ENCODE measurements around the gene NTN1. TPM values are rescaled to one million over a fixed set of nuclear protein-coding genes. Genes with fewer than 3 reads are reported as not detected.

Gene NTN1
- polyA plus RNA-seq, 1 donor, result 4.4 TPM

DNA sequence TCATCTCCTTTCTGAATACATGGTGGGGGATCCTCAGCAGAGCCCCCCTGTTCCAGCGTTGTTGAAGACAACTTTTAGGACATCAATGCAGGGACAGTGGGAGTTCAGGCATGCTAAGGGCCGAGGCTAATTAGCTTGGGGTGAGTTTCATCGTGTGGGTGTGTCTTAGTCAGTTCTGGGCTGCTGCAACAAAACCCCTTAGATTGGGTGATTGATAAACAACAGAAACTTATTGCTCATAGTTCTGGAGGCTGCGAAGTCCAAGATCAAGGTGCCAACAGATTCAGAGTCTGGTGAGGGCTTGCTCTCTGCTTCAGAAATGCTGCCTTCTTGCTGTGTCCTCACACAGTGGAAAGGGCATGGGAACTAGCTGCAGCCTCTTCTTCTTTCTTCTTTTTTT lies 214.0 kb downstream of the NTN1 start:
- no peak for DNase-seq

DNA sequence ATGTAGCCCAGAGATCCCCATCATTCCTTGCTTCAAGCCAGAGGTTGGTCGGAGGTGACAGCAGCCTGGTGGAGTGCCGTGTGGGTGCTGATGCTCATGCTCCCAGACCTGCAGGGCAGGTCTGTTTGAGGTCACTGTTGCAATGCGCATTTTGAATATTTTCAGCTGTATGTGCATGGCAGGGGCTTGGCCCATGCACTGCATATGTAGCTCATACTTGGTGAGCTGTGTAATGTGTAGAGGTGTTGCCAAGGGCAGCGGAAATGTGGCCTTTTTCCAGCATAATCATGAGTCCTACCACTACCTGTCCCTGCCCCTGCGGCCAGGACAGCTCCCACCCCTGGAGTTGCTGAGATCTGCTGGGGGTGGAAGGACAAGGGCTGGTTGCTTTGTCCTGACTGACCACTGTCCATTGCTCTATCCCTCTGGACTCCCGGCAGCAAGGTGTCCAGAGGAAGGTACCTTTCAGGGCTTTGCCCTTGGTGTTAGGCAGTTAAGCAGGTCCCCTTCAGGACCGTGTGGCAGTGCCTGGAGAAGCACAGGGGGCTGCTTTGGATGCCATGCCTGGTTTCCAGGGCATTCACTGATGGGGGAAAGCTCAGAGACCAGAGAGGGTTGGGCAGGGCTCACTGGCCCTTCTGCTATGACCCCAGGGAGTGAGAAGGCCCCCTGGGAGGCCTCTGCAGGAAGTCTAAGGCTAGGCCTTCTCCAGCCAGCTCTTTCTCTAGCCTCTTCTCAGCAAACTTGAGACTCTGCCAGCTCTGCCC lies 215.2 kb downstream of the NTN1 start:
- DNase-seq, result no peak

DNA sequence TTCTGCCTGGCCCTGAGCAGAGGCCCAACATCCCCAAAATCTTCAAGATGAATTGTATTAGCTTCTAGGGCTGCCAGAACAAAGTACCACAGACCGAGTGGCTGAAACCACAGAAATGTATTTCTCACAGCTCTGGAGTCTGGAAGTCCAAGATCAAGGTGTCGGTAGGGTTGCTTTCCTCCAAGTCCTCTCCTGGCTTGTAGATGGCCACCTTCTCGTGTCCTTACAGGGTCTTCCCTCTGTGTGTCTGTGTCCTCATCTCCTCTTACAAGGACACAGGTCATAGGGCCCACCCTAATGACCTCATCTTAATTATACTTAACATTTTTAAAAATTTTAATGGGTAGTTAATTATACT lies 215.7 kb downstream of the NTN1 start:
- DNase-seq, result no peak

DNA sequence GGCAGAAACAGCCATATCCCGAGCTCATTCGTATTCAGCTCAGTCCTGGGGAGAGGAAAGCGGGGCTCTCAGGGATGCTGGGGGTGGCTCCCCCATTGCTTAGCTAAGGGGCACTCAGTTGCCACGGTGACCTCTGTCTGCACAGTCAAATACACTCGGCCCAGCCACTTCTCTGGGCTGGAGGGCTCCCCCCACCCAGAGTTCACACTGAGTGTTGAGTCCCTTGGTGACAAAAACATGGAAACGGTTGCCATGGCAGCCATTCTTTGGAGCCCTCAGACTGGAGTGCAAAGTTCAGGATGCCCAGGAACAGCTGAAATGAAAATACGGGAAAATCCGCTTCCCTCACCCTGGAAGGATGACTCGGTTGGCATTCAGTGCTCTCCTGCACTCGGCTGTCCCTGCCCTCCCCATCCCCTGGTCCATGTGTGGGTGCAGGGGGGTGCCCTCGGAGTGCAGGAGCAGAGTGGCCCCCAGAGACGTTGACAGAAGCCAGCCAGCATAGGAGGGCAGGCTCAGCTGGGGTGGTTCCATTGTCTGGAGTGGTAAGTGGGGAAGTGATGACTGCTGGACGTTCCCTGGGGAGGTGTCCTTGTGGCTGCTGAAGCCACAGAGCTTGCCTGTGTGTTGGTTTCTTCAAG lies 216.5 kb downstream of the NTN1 start:
- DNase-seq, result no peak

DNA sequence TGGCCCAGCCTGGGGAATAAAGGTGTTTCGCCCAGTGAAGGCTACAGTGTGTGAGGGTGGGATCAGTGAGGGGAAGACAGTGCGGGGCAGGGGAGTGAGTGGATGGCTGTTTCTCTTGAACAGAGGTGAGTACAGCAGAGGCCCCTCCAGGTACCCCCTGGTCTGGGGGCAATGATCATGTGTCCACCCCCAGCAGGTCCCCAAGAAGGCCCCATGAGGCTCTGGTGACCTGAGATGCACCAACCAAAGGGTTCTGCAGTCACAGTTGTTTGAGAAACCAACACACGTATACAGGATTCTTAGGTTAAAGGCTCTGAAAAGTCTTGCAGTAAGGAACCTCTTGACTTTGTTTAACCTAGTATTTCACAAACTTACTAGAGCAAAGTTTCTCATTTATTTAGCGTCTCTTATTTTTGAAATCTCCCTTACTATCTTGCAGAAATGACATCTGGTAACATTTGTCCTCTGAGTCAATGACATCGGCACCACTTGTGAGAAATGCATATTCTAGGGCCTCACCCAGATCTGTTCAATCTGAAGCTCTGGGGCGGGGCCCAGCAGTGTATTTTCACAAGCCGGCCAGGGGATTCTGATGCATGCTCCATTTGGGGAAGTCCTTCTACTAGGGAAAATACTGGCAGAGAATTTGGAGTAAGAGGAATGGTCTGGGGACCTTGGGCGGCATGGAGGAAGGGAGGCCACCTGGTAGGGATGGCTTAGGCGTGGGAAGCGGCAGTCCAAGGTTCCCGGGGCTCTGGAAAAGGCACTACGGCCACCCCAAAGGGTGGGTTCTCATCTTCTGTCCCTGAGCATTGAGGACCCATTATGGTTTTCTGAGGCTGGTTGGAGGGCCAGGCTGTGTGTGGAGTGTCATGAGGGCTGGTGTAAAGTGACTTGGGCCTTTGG lies 217.3 kb downstream of the NTN1 start:
- no peak for DNase-seq

DNA sequence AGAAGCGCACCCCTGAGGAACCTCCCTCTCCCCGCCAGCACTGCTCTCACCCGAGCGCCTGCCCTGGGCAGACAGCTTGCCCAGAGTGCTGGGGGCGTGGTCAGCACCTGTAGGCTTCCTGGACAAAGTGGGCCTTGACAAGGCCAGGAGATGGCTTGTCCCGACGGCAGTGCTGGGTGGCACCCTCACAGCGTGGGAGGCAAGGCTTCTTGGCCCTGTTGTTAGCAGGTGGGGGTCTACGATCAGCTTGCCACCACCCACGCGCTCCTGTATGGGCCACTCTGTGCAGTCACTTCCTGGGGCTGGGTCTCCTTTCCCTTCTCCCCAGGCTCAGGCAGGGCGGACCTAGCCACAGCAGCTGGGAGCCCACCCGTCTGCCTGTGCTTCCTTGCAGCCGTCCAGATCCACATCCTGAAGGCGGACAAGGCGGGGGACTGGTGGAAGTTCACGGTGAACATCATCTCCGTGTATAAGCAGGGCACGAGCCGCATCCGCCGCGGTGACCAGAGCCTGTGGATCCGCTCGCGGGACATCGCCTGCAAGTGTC lies 218.0 kb downstream of the NTN1 start:
- DNase-seq, result no peak

DNA sequence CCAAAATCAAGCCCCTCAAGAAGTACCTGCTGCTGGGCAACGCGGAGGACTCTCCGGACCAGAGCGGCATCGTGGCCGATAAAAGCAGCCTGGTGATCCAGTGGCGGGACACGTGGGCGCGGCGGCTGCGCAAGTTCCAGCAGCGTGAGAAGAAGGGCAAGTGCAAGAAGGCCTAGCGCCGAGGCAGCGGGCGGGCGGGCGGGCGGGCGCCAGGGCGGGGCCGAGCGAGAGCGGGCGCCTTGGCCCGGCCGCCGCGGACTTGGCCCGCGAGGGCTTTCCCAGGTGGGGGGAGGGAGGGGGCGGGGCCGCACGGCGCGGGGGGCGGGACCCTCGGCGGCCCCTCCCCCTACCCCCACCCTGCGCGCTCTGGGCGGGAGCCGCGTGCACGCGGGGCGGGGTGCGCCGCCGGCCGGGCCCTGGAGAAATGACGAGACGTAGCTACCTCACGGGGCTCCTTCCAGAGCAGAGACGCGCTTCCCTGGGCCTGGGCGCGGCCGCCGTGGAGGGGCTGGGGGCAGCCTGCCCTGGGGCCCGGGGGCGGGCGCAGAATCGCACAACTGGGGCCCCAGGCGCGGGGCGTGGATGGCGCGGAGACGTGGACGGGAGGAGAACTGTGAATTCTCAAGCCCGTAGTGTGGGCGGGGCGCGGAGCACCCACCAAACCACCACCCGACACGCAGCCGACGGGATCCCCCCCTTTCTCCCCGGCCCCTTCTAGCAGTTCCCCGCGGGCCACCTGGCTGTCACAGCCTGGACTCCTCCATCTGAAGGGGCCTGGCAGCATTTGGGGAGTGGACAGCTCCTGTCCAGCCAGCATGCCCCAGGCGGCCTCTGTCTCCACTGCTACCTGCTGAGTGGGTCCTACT lies 218.7 kb downstream of the NTN1 start:
- peak; percentile 76 for DNase-seq

DNA sequence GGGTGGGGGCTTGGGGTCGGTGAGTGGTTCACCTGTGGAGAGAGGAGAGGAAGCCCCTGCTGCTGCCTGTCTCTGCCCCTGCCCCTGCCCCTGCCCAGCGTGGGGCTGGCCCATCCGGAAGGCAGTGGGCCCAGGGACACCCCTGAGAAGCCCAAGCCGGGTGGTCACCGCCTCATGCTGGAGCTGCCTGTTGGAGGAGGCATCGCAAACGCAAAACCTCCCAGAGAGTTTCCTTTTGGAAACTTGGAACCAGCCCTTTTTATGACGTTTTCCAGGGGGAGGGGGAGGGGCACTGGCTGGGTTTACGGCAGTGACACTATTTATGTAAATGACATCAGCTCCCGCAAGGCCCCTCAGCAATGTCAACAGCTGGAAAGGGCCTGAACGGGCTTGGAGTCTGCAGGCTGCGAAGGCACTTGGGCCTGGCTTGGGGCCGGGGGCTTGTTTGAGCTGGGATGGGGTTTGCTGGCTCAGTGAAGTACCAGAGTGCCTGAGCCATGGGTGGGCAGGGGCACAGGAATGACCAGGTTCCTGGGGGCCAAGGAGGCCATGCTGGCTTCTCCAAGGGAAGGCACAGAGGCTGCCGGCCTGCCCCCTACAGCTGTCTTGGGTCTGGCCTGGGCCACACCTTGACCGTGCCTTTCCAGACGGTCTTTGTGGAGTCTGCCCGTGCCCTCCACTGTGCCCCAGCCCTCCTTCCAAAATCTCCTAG lies 219.5 kb downstream of the NTN1 start:
- DNase-seq, result peak; percentile 92

DNA sequence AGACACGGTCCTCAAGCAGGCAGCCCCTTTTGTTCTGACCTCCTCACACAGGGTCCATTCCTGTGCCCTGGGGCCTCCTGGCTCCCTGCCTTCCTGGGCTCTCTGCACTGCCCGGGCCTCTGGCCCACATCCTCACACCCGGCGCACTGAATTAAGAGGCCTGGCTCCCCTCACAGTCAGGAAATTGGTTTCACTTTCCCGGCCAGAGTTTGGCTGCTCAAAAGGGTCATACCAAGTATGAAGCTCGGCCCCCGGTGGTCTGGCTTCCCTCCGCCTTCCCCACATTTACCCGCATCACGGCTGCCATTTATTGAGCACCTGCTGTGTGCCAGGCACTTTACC lies 220.0 kb downstream of the NTN1 start:
- DNase-seq, result peak; percentile 77

DNA sequence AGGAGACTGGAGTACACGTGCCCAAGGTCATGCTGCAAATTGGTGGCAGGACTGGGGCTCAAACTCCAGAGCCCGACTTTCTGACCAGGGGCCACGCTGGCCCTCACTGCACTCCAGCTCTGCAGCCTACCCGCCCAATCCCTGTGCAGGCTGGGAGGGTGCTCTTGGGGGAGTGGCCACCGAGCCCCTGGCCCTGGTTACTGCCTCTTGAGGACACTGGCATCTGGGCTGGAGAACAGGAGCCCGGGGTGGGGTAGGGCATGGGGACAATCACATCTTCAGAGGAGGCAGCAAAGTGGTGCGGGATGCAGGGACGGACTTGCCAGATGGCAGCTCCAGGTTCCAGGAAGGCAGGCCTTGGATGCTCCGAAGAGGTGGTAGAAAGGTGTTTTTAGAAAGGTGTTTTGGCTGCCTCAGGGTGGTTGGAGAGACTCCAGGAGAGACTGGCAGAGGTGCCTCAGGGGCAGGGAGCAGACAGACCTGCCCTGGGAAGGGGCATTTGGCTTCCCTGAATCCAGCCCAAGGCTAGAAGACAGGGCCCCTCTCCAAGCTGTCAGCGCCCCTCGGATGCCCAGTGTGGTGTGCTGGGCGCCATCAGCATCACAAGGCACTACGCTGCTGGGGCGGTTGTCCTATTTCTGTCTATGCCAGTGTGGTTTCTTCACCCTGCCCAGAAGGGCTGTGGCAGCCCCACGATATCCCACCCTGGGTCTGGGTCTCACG lies 220.6 kb downstream of the NTN1 start:
- DNase-seq, result no peak

DNA sequence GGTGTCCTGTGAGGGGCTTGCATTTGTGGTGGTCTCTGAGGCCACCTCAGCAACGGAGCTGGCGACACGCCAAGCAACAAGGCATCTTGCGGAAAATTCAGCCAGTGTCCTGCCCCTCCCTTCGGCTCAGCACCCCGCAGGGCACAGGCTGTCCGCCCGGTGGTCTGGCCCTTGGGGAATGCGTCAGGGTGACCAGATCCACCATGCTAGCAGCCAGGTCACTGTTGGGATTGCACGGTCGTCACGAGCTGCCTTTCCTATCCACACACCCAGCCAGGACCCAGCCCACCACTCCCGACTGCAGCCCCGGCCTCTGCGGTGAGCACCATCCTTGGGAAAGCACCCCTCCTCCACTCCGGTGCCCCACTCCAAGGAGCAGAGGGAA lies 221.2 kb downstream of the NTN1 start:
- no peak for DNase-seq

DNA sequence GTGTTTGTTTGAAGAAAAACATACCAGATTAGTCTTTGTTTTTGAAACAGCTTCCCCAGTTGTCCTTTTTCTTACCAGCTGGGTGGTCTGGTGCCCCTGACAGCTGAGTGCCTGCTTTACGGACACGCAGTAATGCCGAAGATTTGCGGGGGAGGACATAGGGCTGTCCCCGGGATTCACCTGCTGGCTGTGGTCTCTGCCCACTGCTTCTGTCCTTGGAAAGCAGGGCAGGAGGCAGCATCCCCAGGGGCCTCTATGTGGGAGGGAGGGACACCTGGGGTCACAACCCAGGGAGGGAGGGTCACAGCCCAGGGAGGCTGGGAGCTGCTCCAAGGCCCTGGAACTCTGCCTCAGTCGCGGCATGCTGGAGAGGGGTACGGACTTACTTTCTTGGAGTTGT lies 221.7 kb downstream of the NTN1 start:
- DNase-seq, result no peak

DNA sequence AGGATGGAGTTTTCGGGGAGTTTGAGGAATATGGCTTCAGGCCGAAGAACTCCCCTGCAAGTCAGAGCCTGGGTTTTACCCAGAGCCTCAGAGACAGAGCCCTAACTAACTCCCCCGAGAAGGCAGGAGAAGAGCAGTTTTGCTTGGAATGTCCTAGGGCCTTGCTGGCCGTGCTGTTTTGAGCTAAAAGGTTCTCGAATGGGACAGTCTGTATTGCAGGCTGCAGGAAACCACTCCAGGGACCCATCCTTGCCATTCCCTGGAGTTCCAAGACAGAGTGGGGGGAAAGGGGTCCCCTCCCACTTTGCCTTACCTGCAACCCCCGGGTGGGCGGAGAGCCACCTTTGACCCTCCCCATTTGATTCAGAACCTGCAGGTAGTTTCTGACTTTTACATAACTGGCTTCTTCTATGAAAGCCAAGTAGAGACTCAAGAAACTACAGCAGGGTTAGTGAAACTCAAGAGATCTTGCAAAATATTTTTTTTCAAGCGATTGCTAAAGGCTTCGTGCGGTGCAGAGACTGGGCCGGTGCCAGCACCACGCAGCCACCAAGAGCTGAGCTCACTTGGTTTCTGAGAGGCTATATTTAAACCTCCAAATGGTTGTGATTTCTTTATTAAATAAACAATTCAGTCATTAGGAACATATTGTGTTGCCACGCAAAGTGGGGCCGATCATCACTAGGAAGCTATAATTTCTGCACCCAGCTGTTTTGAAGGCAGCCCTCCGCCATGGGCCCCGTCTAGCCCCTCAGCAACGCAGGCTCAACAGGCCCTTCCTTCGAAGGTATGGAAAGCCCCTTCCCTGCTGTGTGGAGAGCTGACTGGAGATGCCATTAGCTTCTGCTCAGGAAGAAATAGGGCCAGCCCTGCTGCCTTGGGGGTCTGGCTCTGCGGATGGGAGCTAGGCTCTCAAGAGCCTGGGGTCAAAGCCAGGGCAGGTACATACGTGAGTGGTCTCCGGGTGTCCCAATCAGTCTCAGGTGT lies 223.0 kb downstream of the NTN1 start:
- DNase-seq, result no peak

DNA sequence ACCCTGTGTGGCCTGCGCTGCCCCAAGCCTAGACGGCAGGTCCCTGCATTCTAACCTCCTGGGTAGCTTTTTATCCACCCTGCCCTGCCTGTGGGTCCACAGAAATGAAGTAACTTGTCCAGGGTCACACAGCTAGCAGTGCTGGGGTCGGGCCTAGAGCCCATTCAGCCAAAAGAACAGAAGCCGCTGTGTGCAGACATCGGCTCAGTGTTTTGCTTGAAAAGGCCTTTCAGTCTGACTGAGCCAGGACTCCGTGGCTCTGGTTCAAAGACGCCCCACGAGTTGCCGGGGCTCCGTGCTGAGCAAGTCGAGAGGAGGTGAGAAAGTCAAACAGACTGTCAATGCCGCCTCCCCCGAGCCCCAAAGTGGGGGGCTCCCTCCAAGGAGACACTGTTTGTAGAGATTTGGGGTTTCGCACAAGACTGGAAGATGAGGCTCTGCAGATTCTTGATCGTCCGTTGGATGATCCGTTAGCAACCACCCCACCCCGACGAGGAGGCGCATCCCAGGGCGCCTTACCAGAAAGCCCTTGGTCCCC lies 226.2 kb downstream of the NTN1 start:
- DNase-seq, result no peak

DNA sequence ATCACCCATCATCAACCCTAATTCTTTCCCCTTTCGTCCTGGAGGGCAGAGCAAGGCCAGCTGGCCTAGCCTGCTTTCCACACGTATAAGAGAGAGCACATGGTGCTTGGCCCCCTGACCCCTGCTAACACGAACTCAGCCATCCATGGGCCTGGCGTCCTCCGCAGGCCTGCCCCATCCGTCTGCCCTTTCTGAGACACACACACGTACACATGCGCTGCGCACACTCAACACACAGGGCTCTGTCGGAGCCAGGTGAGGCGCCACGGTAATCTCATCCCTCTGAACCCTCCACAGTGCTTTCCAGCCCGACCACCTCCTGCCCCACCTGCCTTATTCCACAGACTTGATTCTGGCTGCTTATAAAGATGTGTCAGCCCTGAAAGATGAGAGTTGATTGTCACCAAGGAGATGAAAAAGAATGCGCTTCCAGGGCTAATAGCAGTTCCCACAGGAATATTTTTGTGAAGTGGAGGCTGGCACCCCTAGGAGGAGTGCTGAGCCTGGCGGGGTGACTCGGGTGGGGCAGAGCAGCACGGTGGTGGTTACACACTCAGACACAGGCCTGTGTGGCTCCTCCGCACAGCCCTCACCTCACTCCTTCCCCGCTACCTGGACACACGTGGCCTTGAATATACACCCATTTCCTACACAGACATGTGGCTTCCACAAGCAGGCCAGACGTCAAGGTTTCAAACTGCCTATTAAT lies 228.1 kb downstream of the NTN1 start:
- DNase-seq, result no peak

DNA sequence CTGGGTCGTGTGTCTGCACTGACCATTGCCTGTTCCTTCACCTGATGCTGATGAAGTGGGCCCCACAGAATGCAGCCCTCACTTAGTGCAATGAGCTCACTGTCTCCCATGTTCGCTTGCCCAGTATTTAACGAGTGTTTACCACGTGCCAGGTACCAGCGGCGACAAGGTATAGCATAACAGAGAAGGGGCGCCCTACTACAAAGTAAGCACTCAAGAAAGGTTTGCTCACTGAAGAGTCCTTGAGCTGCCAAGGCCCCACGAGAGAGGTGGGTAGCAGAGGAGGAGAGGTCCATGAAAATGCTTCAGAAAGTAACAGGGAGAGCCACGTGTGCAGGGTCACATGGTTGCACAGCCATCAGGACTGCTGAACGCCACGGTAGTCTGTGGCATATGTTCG lies 230.0 kb downstream of the NTN1 start:
- no peak for DNase-seq

DNA sequence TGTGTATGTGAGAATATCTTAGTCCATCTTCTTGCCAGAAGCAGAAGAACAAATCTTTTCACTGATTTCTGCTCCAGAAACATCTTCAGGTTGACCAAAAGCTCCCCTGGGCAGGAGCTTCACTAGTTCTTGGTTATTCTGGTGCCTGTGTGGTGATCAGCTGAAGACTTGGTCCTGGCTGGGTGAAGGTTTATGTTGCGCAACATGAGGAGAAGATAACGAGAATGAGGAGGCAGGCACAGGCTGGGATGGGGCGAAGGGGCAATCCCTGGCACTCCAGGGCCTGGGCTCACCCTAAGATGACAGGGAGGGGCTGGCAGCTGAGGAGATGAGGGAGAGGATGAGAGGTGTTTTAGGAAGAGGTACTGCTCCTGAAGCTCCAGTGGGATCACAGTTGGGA lies 232.0 kb downstream of the NTN1 start:
- DNase-seq, result no peak

DNA sequence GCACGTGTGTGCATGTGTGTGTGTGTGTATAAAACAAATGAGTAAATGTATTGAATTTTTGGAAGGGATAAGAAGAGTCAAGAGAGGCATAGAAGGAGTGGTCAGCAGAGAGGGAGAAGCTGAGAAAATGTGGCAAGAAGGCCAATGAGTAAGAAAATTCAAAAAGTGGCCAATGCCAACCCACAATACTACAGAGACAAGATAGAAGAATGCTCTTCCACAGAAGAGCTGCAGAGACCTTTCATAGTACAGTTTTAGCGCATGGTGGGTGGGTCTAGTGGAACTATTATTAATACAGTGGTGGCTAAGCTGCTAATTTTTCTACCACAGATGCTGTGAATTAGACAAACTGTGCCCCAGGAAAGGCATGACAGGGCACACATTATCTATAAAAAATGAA lies 233.5 kb downstream of the NTN1 start:
- no peak for DNase-seq

DNA sequence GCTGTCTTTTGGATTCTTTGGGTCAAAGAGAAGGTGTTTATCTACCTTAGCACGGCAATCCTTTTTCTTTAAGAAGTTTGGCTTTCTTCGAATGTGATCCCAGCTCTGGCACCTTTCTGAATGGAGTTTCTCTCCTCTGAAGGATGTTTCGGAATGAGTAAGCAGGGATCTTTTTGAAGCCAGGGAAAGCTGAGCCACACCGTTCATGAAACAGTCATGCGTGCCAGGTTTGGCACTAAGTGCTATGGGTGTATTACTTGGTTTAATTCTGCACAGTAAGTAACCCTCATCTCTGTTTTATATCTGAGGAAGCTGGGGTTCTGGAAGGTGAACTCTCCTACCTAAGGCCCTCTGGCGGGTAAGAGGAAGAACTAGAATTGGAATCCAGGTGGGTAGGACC lies 234.5 kb downstream of the NTN1 start:
- DNase-seq, result no peak

Measured in hindlimb muscle (tissue), 1 donor.